Activated B cell treated with CpG ODN at 0.5 μM for 24 hours (primary cell): ENCODE data around the gene RSPH1. TPM values are rescaled to one million over a fixed set of nuclear protein-coding genes. Genes with fewer than 3 reads are reported as not detected.

Experiments
- ATAC-seq: fragments of 200-7000 bp; cut with Tn5 transposase; one replicate; pipeline ENCODE4 v1.10.0; 2021; ENCODE audit warnings: low read depth, mild to moderate bottlenecking, moderate library complexity
- CTCF ChIA-PET: fragments of 350-600 bp; sonication (Branson Sonifier 250); formaldehyde crosslinking; loops from one replicate; lab custom pipeline; 2021; ENCODE audit warnings: antibody characterized with exemption; lab: Charles Lee
- POLR2A ChIA-PET: fragments of 350-600 bp; sonication (Branson Sonifier 250); formaldehyde crosslinking; loops from one replicate; lab custom pipeline; 2021; ENCODE audit warnings: antibody characterized with exemption; lab: Charles Lee
- DNase-seq: peaks from one replicate; pipeline ENCODE4 v3.0.0; 2022
- H3K27ac Mint-ChIP-seq: one replicate; pipeline ENCODE4 v1.8.0; 2020; ENCODE audit warnings: mixed read lengths
- H3K27me3 Mint-ChIP-seq: one replicate; pipeline ENCODE4 v1.8.0; 2021; ENCODE audit warnings: mixed read lengths
- H3K36me3 Mint-ChIP-seq: one replicate; pipeline ENCODE4 v1.8.0; 2021; ENCODE audit warnings: low read depth, mixed read lengths
- H3K4me1 Mint-ChIP-seq: one replicate; pipeline ENCODE4 v1.8.0; 2021; ENCODE audit warnings: mixed read lengths
- H3K4me3 Mint-ChIP-seq: one replicate; pipeline ENCODE4 v1.8.0; 2020; ENCODE audit warnings: mild to moderate bottlenecking, mixed read lengths
- H3K9me3 Mint-ChIP-seq: one replicate; pipeline ENCODE4 v1.8.0; 2020; ENCODE audit warnings: mixed read lengths
- CTCF ChIP-seq: fragments of 200-600 bp; IDR thresholded peaks from one replicate; pipeline ENCODE4 v1.8.0; 2022; ENCODE audit warnings: antibody characterized with exemption, mild to moderate bottlenecking
- intact Hi-C: fragments of 100-400 bp; cut with micrococcal nuclease; formaldehyde crosslinking; loops from one replicate; pipeline ENCODE4 v1.15.1; 2024
- total RNA-seq: library from RNA; stranded (reverse); gene quantifications from 2 replicates; pipeline ENCODE4 v1.2.3, GENCODE V29; 2022

RSPH1 gene
- total RNA-seq, 1 donor from 2014 or later: 0.38 TPM

DNA sequence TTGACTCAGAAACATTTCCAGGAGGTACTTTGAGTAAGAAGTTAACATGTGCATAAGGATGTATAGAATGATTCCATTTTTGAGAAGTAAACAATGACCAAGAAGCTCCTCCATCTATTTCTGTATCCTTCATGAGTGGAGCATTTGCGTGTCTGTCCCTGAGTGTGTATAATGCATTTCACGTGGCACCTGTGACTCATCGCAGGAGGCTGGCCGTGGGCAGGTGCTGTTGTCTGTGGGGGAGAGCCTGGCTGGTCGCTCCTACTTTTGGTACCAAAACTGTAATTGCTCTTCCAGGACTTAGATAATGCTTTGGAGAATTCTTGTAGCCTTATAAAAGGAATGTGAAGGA, 34.1 kb upstream of the RSPH1 start:
- ATAC-seq (no peak), DNase-seq (no peak)
- Mint-ChIP-seq H3K27me3 (no peaks in the 10 kb centered on the region), H3K27ac (peak overlapping the region; percentile 75), H3K4me3 (no peak overlapping the region), H3K4me1 (peaks cover 90% of the 10 kb centered on the region), H3K36me3 (peaks cover 53% of the 10 kb centered on the region), H3K9me3 (no peaks in the 10 kb centered on the region)
- ChIA-PET CTCF (no interaction called here), POLR2A (interaction anchor here (0.7 kb wide), 1 partner anchor 286 kb away, joined by 3 read pairs; no protein-coding TSS in a partner anchor)
- intact Hi-C loops: loop anchor here (10.0 kb wide), 1 partner anchor 525 kb away; no protein-coding TSS in a partner anchor
- TF ChIP-seq CTCF: no peak

DNA sequence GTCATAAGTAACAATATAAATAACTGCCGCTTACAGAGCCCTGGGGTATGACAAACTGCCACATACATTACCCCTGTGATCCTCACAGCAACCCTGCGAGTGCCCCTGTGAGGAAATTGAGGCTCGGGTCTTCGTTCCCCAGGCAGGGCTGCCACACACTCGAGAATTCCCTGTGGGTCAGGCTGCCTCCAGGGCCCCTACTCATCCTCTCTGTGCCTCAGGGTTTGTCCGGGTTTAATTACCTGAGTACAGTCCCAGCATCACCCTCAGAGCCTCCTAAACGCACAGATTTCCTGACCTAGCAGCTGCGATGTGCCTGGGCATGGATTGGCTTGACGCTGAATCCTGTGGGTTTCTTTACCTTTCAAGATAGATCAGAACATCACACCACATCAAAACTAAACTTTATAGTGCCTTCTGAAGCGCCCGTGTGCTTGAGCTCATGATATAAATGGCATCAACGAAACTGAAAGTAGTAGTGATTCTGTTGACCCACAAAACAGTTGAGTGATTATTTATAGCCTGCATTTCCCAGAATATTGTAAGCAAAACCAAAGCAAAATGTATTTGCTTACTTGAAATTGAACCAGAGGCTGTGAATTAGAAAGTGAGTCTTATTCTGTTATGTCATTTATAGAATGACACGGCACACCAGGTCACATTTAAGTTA, 31.6 kb upstream of the RSPH1 start:
- Mint-ChIP-seq H3K4me1 (peaks cover 89% of the 10 kb centered on the region), H3K4me3 (peak overlapping the region; percentile 81), H3K27me3 (no peaks in the 10 kb centered on the region), H3K27ac (peak overlapping the region; percentile 91), H3K36me3 (peaks cover 72% of the 10 kb centered on the region), H3K9me3 (no peaks in the 10 kb centered on the region)
- ChIA-PET POLR2A (interaction anchor here (0.7 to 6.2 kb wide), 8 partner anchors 7 to 294 kb away, joined by 3 to 82 read pairs (median 4); partner anchors contain the start of genes RSPH1 and SLC37A1), CTCF (interaction anchor here (1.1 to 1.3 kb wide), 2 partner anchors 9 to 190 kb away, joined by 3 to 5 read pairs; no protein-coding TSS in a partner anchor)
- ATAC-seq: no peak
- no peak for DNase-seq
- no peak for TF ChIP-seq CTCF
- intact Hi-C loops: loop anchor here (10.0 kb wide), 1 partner anchor 463 kb away; no protein-coding TSS in a partner anchor

DNA sequence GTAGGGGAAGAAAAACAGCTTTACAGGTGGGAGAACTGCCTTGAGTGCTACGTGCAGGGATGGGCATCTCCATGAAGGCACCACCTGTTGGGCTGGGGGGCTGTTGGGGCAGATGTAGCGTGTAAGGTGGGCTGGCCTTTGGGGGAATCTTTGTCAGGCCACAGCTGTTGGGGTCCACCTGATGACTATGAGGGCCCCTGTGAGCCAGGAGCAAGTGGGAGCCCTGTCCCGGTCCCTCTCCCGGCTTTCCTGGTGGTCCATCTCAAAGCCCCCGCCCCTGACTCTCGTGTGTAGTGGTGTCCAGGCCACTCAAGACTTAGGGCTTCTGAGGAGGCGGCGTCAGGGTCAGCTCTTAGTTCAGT, 31.1 kb upstream of the RSPH1 start:
- Mint-ChIP-seq H3K27ac (peak overlapping the region; percentile 91), H3K27me3 (no peaks in the 10 kb centered on the region), H3K4me1 (peaks cover 88% of the 10 kb centered on the region), H3K4me3 (peak overlapping the region; percentile 81), H3K36me3 (peaks cover 72% of the 10 kb centered on the region), H3K9me3 (no peaks in the 10 kb centered on the region)
- no peak for DNase-seq
- intact Hi-C loops: loop anchor here (10.0 kb wide), 1 partner anchor 462 kb away; no protein-coding TSS in a partner anchor
- no peak for ATAC-seq
- TF ChIP-seq CTCF: no peak
- CTCF ChIA-PET: interaction anchor here (0.5 to 1.1 kb wide), 2 partner anchors 49 to 189 kb away, joined by 3 read pairs; no protein-coding TSS in a partner anchor
- POLR2A ChIA-PET: interaction anchor here (0.7 to 6.2 kb wide), 9 partner anchors 7 to 518 kb away, joined by 3 to 82 read pairs (median 4); partner anchors contain the start of genes RSPH1 and SLC37A1

- H3K36me3 Mint-ChIP-seq: peaks cover 73% of the 10 kb centered on the region
- no peak for ATAC-seq
- no peaks in the 10 kb centered on the region for H3K9me3 Mint-ChIP-seq
- DNase-seq: no peak
- intact Hi-C loops: loop anchor here (10.0 kb wide), 1 partner anchor 462 kb away; no protein-coding TSS in a partner anchor
- ChIA-PET CTCF (interaction anchor here (0.5 to 1.0 kb wide), 2 partner anchors 10 to 48 kb away, joined by 3 to 4 read pairs; no protein-coding TSS in a partner anchor), POLR2A (interaction anchor here (0.8 to 6.2 kb wide), 3 partner anchors 9 to 517 kb away, joined by 3 to 82 read pairs (median 58); partner anchors contain the start of gene SLC37A1)
- TF ChIP-seq CTCF: no peak
- H3K27ac Mint-ChIP-seq: peak overlapping the region; percentile 95
- H3K4me1 Mint-ChIP-seq: peaks cover 85% of the 10 kb centered on the region
- H3K4me3 Mint-ChIP-seq: peak overlapping the region; percentile 33
- no peaks in the 10 kb centered on the region for H3K27me3 Mint-ChIP-seq
Measured at GRCh38 chr21:42526379-42526727, 30.3 kb upstream of the RSPH1 start.
